HepG2 (cell line): ENCODE measurements around the gene CNPY4. TPM values are rescaled to one million over a fixed set of nuclear protein-coding genes. Genes with fewer than 3 reads are reported as not detected.
A peak's percentile ranks its signal among the peaks of the same experiment; 100 is the strongest.

Experiments
- ATF3 ChIP-seq: sonication (generic); formaldehyde crosslinking; IDR thresholded peaks from 2 replicates; pipeline ENCODE4 v1.4.0; 2020; ENCODE audit warnings: missing genetic modification reagents
- ATF5 ChIP-seq: sonication (generic); formaldehyde crosslinking; IDR thresholded peaks from 2 replicates; pipeline ENCODE4 v1.4.0; 2020; ENCODE audit warnings: mild to moderate bottlenecking, low read depth, missing genetic modification reagents
- JDP2 ChIP-seq: sonication (generic); formaldehyde crosslinking; IDR thresholded peaks from 2 replicates; pipeline ENCODE4 v1.8.1; 2022; ENCODE audit warnings: missing genetic modification reagents, borderline replicate concordance
- MEF2D ChIP-seq: sonication (generic); formaldehyde crosslinking; IDR thresholded peaks from 2 replicates; pipeline ENCODE4 v1.5.1; 2020; ENCODE audit warnings: mild to moderate bottlenecking, missing genetic modification reagents
- NRL ChIP-seq: sonication (generic); formaldehyde crosslinking; IDR thresholded peaks from 2 replicates; pipeline ENCODE4 v1.5.0; 2020; ENCODE audit warnings: missing genetic modification reagents, mild to moderate bottlenecking, moderate library complexity, borderline replicate concordance
- ONECUT2 ChIP-seq: sonication (generic); formaldehyde crosslinking; IDR thresholded peaks from 2 replicates; pipeline ENCODE4 v1.4.0; 2020; ENCODE audit warnings: missing genetic modification reagents
- PTBP1 ChIP-seq: fragments of 200-400 bp; formaldehyde crosslinking; IDR thresholded peaks from 2 replicates; pipeline ENCODE4 v1.6.1; 2018; ENCODE audit warnings: low read length, low read depth; ENCODE audit not compliant: poor library complexity, severe bottlenecking
- REL ChIP-seq: sonication (generic); formaldehyde crosslinking; conservative IDR thresholded peaks from 2 replicates; pipeline ENCODE4 v1.8.0; 2022; ENCODE audit warnings: mild to moderate bottlenecking, missing genetic modification reagents, moderate library complexity
- REST ChIP-seq, 2 experiments: IDR thresholded peaks; 2 replicates each; pipeline ENCODE4 v1.6.1; 2011 to 2012; ENCODE audit warnings: low read length in 2 of 2, borderline replicate concordance in 1 of 2, low read depth in 1 of 2, mild to moderate bottlenecking in 1 of 2, moderate library complexity in 1 of 2
- ZIK1 ChIP-seq: sonication (generic); formaldehyde crosslinking; IDR thresholded peaks from 2 replicates; pipeline ENCODE4 v1.5.0; 2020; ENCODE audit warnings: mild to moderate bottlenecking, low read depth, missing genetic modification reagents, borderline replicate concordance
- ZMYM4 ChIP-seq: sonication (generic); formaldehyde crosslinking; IDR thresholded peaks from 2 replicates; pipeline ENCODE4 v1.8.1; 2023; ENCODE audit warnings: mild to moderate bottlenecking, missing genetic modification reagents
- ZNF275 ChIP-seq: sonication (generic); formaldehyde crosslinking; IDR thresholded peaks from 2 replicates; pipeline ENCODE4 v1.8.0; 2022; ENCODE audit warnings: missing genetic modification reagents, mild to moderate bottlenecking, inconsistent platforms, borderline replicate concordance
- ZNF512B ChIP-seq: sonication (generic); formaldehyde crosslinking; IDR thresholded peaks from 2 replicates; pipeline ENCODE4 v1.5.1; 2020; ENCODE audit warnings: missing genetic modification reagents, mild to moderate bottlenecking, borderline replicate concordance
- ZNF652 ChIP-seq: IDR thresholded peaks from 2 replicates; pipeline ENCODE4 v1.6.1; 2016; ENCODE audit warnings: low read depth, borderline replicate concordance
- ZXDC ChIP-seq: sonication (generic); formaldehyde crosslinking; IDR thresholded peaks from 2 replicates; pipeline ENCODE4 v1.5.0; 2020; ENCODE audit warnings: mild to moderate bottlenecking, missing genetic modification reagents
- polyA plus RNA-seq, 8 experiments: library from polyadenylated mRNA; depleted of rRNA in 3 of 8; stranded (reverse) in 7 of 8; unstranded in 1 of 8; fragments of >200 nt; fragmentation: Illumina TruSeq in 4 of 8; extraction: Trizol in 4 of 8; gene quantifications; 2 replicates each; pipeline versions ENCODE4 v1.2.1 to v1.2.3, GENCODE V29; 2011 to 2016; ENCODE audit warnings: low read depth in 4 of 8, missing spikeins in 1 of 8, mixed read lengths in 1 of 8; ENCODE audit not compliant: insufficient read depth in 1 of 8
- total RNA-seq, 5 experiments: library from RNA; depleted of rRNA; stranded (reverse); fragments of >200 nt; fragmentation: Illumina TruSeq; extraction: Trizol; gene quantifications; 2 replicates each; pipeline ENCODE4 v1.2.3, GENCODE V29; 2016; ENCODE audit warnings: low read depth in 1 of 5

CNPY4 gene
- total and polyA plus RNA-seq, 2 of the 13 experiments (the other 11 are each of a cell fraction or from before 2014, with no cell fraction given): 6.2 to 12.7 TPM

GRCh38 chr7:100126931-100127865 is 7.8 kb downstream of the CNPY4 start, which contains the start of gene MBLAC1 (continued):
- TF ChIP-seq ATF5 (CRISPR knock-in tag) (no peak), PTBP1 (no peak), ZNF652 (CRISPR knock-in tag) (no peak), REL (CRISPR knock-in tag) (peak; percentile 79; the same call in 1 of the 2 replicates), REST (IDR thresholded peaks at IDR 0.05; ENCODE audit: borderline replicate concordance in 1 of 2, low read depth in 1 of 2, low read length in 2 of 2) (peak in 1 of 2 experiments; percentile 22; a peak in 1 of 4 replicates), ZIK1 (CRISPR knock-in tag) (no peak), ATF3 (CRISPR knock-in tag) (no peak), NRL (CRISPR knock-in tag) (no peak), ONECUT2 (CRISPR knock-in tag) (no peak), MEF2D (peak; percentile 68), ZMYM4 (CRISPR knock-in tag) (0 out of 2 replicates have a peak, but pooled peaks have one; percentile 10), ZNF512B (CRISPR knock-in tag) (0 out of 2 replicates have a peak, but pooled peaks have one; percentile 21), JDP2 (CRISPR knock-in tag) (0 out of 2 replicates have a peak, but pooled peaks have one; percentile 18), ZXDC (CRISPR knock-in tag) (no peak), ZNF275 (no peak)
